Gastroesophageal sphincter (tissue), 2 donors: Measurements from ENCODE around the gene CFHR3.

ENCODE experiments used
- EP300 ChIP-seq: sonication (generic); formaldehyde crosslinking; IDR thresholded peaks from one replicate; pipeline ENCODE4 v1.6.1; 2017; ENCODE audit warnings: antibody characterized with exemption, mild to moderate bottlenecking
- POLR2AphosphoS5 ChIP-seq: sonication (generic); formaldehyde crosslinking; IDR thresholded peaks from one replicate; pipeline ENCODE4 v1.6.1; 2017; ENCODE audit warnings: antibody characterized with exemption

DNA sequence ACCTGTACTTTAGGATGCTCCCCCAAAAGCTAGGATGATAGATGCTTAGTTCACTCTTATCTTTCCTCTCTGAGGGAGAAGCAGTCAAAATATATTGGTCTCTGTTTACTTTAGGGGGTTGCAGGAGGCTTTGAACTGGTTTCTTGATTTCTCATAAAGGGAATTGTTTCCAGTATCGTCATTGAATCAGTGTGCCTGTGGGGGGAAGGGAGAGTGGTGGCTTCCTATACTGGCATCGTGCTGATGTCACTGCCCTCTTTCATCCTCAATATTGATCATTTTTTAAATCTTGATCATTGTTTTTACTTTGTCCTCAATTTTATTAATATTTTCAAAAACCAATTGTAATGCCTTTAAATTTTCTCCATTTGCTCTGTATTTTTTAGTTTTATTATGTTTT lies 40.2 kb upstream of the CFHR3 start:
- TF ChIP-seq EP300 = no peak
- TF ChIP-seq POLR2AphosphoS5 = no peak
